ENCODE data around the gene DLX1.

DNA sequence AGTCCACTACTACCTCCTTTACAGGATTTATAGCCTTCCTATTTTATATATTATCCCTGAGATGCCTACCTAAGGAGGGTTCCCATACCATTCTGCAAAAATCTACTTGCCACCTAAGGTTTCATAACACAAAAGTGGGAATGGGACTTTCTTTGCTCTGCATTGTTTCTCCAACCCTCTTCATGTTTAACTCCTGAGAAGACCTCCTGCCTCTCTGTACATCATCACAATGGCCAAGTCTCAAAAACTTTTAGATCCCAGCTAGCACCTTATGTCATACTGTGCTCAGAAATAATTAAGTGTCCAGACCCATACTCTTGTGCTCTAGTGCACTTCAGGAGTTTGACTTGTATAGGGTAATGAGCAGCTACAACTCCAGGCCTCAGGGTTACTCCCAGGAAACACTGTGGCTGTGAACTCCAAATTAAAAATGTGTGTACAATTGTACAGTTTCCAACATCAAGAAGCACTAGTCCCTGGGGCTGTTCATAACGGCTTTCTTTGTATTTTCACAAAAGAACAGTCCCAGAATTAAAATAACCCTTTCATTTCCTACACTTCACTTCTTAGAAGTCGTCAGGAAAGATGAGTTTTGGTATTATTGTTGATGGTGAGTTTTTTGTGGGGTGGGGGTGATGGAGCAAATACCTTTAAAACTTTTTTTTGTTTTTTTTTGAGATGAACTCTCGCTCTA lies 46.1 kb upstream of the DLX1 start:
- TF ChIP-seq, protein P1, sequence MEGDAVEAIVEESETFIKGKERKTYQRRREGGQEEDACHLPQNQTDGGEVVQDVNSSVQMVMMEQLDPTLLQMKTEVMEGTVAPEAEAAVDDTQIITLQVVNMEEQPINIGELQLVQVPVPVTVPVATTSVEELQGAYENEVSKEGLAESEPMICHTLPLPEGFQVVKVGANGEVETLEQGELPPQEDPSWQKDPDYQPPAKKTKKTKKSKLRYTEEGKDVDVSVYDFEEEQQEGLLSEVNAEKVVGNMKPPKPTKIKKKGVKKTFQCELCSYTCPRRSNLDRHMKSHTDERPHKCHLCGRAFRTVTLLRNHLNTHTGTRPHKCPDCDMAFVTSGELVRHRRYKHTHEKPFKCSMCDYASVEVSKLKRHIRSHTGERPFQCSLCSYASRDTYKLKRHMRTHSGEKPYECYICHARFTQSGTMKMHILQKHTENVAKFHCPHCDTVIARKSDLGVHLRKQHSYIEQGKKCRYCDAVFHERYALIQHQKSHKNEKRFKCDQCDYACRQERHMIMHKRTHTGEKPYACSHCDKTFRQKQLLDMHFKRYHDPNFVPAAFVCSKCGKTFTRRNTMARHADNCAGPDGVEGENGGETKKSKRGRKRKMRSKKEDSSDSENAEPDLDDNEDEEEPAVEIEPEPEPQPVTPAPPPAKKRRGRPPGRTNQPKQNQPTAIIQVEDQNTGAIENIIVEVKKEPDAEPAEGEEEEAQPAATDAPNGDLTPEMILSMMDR (IDR thresholded peaks at IDR 0.05; ENCODE audit: low read depth, low read length, poor library complexity, severe bottlenecking) = no peak
- TF ChIP-seq EZH2phosphoT487 (IDR thresholded peaks at IDR 0.05; ENCODE audit: borderline replicate concordance, low read length) = no peak

Data from DOHH2 (cell line).